Measurements from ENCODE around the gene TEX28.
"Not testable (repeated sequence)": the region's sequence is repeated elsewhere in the genome, so short reads cannot be mapped to it uniquely, and the experiment has no call there.

The TEX28 gene

DNA sequence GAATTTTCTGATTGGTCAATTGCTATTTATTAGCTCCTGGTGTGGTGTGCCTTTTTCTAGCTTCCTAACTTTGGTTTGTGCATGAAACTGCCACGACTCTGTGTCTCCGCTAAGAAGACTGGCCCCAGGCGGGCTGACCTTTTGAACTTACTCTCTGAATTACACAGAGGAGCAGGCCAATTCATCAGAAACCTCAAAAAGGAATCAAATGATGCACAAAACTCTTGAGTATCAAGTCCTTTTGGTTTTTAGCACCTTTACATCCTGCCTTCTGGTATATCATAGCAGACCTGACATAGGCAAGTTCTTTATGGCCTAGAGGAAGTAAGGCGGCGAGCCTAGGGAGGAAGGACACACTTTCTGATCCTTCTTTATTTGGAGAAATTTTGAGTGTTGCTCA lies 18.2 kb upstream of the TEX28 start:
- H3K4me3 ChIP-seq (ENCODE audit: low read length), result no peak overlapping the region
- DNase-seq (ENCODE audit: low read depth, low spot score), result no peak

DNA sequence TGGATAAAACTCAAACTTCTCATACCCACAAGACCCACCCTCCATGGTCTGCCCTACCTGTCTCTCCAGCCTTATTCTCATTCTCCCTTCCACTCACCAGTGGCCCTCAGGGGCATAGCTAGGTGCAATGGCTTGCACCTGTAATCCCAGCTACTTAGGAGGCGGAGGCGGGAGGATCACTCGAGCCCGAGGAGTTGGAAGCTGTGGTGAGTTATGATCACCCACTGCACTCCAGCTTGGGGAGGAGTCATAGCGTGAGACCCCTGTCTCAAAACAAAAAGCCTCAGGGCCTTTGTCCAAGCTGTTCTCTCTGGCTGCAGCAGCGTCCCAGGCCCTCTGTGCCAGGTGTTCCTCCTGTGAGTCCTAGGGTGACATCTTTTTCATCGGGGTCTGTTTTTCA lies 17.2 kb upstream of the TEX28 start:
- H3K4me3 ChIP-seq (ENCODE audit: low read length), result no peak overlapping the region
- DNase-seq (ENCODE audit: low read depth, low spot score), result no peak

- no peak overlapping the region for H3K4me3 ChIP-seq (ENCODE audit: low read length)
- no peak for DNase-seq (ENCODE audit: low read depth, low spot score)
Observed at GRCh38 chrX:154310616-154311536, 16.0 kb upstream of the TEX28 start.

DNA sequence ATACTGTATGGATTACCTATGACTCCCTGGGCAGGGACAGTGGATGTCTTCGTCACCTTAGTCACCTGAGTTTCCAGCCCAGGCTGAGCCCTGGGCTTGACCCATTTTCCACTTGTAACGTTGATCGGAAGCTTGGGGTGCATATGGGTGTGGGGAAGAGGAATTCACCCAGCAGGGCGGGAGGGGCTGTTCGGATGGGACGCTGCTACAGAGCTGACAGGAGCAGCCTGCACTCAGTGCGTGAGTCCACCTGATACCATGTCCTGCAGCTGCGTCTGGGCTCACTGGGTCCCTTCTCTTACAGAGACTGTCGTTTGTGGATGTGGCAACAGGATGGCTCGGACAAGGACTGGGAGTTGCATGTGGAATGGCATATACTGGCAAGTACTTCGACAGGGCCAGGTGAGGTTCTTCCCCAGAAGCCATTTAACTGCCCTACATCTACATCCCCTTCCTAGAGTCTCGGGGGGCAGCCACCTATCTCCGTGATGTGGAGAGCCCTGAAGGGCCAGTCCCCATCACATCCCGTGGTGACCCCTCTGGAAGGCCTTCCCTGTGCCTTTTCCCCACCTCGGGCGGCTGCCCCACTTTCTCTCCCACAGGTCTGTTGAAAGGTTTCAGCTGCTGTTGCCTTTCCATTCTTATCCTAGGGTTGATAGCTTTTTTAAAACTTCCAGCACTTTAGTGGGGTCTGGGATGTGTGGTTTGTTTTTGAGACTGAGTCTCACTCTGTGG lies 14.3 kb upstream of the TEX28 start:
- no peak overlapping the region for H3K4me3 ChIP-seq (ENCODE audit: low read length)
- no peak for DNase-seq (ENCODE audit: low read depth, low spot score)

GRCh38 chrX:154308108-154308946 lies 13.4 kb upstream of the TEX28 start:
- DNase-seq (ENCODE audit: low read depth, low spot score), result peak; percentile 67

GRCh38 chrX:154307202-154307601 lies 12.3 kb upstream of the TEX28 start:
- no peak overlapping the region for H3K4me3 ChIP-seq (ENCODE audit: low read length)
- no peak for DNase-seq (ENCODE audit: low read depth, low spot score)

More at GRCh38 chrX:154308108-154308946, 13.4 kb upstream of the TEX28 start:
- no peak overlapping the region for H3K4me3 ChIP-seq (ENCODE audit: low read length)

DNA sequence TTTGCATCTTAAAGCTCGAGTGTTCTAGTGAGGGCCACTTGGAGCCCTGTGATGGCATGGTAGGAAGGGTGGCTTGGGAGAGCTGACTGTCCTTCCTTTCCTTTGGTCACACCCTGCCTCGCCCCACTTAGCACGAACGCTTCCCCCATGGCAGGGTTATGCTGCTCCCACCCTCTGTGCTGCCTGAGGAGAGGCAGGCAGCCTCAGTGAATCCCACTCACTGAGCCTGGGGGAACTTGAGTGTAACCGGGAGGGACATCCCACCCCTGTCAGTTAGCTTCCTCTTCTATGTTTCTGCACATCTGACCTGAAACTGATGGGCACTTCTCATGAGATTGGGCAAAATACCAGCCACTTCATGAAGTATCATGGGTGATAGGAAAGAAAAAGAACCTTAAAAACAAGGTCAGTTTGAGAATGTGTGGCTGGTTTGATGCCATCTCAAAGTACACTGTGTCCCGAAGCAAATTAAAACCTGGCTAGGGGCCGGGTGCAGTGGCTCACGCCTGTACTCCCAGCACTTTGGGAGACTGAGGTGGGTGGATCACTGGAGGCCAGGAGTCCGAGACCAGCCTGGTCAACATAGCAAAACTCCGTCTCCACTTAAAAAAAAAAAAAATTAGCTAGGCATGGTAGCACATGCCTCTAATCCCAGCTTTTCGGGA lies 10.7 kb upstream of the TEX28 start:
- H3K4me3 ChIP-seq (ENCODE audit: low read length), result no peak overlapping the region
- DNase-seq (ENCODE audit: low read depth, low spot score), result no peak

DNA sequence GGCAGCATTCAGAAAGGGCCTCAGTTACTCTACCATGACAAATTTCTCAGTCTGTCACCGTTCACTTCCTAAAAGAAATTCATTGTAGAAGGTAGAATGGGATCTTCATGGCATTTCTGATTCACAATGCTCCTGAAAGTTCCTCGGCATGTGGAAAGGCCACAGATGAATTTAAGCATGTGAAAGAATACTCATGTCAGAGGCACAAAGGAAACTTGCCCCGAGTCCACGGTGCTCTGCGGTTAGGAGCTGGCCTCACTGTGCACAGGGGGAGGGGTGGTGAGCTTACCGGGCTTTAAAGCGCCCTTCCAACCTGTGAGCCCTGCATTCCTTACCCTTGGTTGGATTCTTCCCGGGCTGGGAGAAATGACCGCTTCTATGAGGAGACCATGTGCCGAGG lies 9.9 kb upstream of the TEX28 start:
- H3K4me3 ChIP-seq (ENCODE audit: low read length), result no peak overlapping the region
- DNase-seq (ENCODE audit: low read depth, low spot score), result no peak

DNA sequence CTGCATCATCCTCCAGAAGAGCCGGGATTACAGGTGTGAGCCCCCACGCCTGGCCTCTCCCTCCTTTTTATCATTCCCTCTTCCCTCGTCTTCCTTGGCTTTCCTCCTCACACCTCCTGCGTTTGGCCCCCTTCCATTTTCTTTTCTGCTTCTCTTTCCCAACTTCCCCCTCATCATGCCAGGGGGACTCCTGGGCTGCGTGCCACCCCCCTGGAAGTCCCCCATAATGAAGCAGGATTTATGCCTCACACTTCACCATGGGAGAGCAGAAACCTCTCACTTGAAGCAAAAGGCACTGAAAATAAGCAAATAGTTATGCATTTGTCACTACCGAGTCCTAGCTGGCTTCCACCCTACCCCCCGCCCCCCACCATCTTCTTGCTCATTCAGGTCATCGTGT lies 8.6 kb upstream of the TEX28 start:
- DNase-seq (ENCODE audit: low read depth, low spot score), result no peak
- H3K4me3 ChIP-seq (ENCODE audit: low read length), result no peak overlapping the region

GRCh38 chrX:154302998-154303397 lies 8.1 kb upstream of the TEX28 start:
- not testable (repeated sequence) for H3K4me3 ChIP-seq (ENCODE audit: low read length); DNase-seq (ENCODE audit: low read depth, low spot score)

DNA sequence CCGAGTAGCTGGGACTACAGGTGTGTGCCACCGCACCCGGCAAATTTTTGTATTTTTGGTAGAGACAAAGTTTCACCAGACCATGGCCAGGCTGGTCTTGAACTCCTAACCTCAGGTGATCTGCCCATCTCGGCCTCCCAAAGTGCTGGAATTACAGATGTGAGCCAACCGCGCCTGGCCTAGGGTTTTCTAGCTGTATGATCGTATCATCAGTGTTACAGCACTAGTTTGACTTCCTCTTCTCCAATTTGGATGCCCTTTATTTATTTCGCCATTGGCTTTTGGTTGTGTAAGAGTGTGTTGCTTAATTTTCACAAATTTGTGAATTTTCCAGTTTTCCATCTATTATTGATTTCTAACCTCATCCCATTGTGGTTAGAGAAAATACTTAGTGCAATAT lies 5.9 kb upstream of the TEX28 start:
- no peak overlapping the region for H3K4me3 ChIP-seq (ENCODE audit: low read length)
- DNase-seq (ENCODE audit: low read depth, low spot score), result no peak

- DNase-seq (ENCODE audit: low read depth, low spot score), result no peak
- H3K4me3 ChIP-seq (ENCODE audit: low read length), result no peak overlapping the region
Observed at GRCh38 chrX:154298312-154298711, 3.4 kb upstream of the TEX28 start.

- DNase-seq (ENCODE audit: low read depth, low spot score), result no peak
- no peak overlapping the region for H3K4me3 ChIP-seq (ENCODE audit: low read length)
Observed at GRCh38 chrX:154296731-154297130, 1.8 kb upstream of the TEX28 start.

- DNase-seq (ENCODE audit: low read depth, low spot score), result no peak
- no peak within 1 kb of the TSS for H3K4me3 ChIP-seq (ENCODE audit: low read length)
Observed at GRCh38 chrX:154295664-154296310, 863 bp upstream of the TEX28 start, which contains the start of gene TKTL1. Gene TKTL1 (plus strand): TSS chrX:154295795. CDS start chrX:154295860, 65 bp downstream.

DNA sequence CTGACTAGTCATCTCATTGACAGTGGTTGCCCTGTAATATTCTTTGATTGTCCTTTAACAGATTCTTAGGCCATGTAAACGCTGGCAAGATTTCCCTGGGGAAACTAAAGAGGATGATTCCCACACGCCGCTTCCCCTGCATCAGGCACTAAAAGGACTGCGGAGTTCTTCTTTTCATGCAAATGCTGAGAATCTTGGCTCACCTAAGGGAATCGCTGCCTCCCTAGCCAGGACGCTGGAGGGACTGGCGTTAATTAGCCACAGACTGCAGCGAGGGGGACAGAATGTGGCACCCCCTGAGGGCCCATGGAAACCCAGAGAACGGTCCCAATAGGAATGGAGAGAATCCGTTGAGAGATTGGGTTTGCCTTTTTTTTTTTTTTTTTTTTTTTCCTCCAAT lies 8.5 kb downstream of the TEX28 start:
- not testable (repeated sequence) for DNase-seq (ENCODE audit: low read depth, low spot score); H3K4me3 ChIP-seq (ENCODE audit: low read length)

GRCh38 chrX:154284489-154285338 lies 10.2 kb downstream of the TEX28 start:
- H3K4me3 ChIP-seq (ENCODE audit: low read length); DNase-seq (ENCODE audit: low read depth, low spot score): not testable (repeated sequence)

DNA sequence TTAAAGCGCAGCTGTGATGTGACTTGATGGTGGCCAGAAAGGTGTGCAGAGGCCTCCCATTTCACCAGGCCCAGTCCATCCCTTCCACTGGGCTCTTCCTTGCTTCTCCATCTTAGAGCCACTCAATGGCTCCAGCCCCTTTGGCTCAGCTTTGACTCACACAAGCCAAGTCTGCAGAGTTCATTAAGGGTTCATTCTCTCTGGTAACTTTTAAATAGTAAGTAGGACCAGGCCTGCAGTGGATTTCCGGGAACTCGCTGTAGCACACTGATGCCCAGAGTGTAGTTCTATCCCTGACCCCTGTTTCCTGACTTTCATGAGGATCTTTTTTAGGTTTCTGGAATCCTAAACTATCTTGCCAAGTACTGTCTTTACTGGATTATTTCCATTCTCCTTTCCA lies 25.7 kb downstream of the TEX28 start:
- DNase-seq (ENCODE audit: low read depth, low spot score); H3K4me3 ChIP-seq (ENCODE audit: low read length): not testable (repeated sequence)

DNA sequence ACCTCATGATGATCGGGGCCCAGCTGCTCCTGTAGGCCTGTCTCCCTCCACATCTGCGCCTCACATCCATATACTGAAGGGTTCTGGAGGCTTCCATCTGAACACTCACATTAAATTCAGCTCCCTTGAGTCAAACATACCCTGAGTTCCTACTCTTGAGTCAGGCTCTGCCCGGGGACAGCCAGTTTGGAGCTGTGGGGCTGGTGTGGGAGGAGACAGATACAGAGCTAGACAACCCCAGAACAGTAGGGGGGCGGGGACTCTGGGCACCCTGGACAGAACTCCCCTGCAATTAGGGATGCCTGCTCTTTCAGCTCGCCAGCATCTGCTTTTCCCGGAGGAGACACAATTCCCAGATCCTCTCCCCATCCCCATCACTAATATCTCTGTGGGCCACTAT lies 31.9 kb downstream of the TEX28 start:
- DNase-seq (ENCODE audit: low read depth, low spot score); H3K4me3 ChIP-seq (ENCODE audit: low read length): not testable (repeated sequence)
